HepG2 (cell line): Measurements from ENCODE around the gene PHF2.

Experiments
- ASH2L ChIP-seq: fragments of 300-600, 200-600 bp; sonication (generic); IDR thresholded peaks from 2 replicates; pipeline ENCODE4 v1.7.0; 2017; ENCODE audit warnings: low read depth, mild to moderate bottlenecking, moderate library complexity, mixed read lengths, low read length; ENCODE audit not compliant: insufficient read length
- CAMTA2 ChIP-seq: sonication (generic); formaldehyde crosslinking; IDR thresholded peaks from 2 replicates; pipeline ENCODE4 v1.4.0; 2020; ENCODE audit warnings: mild to moderate bottlenecking, missing genetic modification reagents, borderline replicate concordance
- CBFB ChIP-seq: sonication (generic); formaldehyde crosslinking; IDR thresholded peaks from 2 replicates; pipeline ENCODE4 v1.4.0; 2020; ENCODE audit warnings: missing genetic modification reagents
- CTCF ChIP-seq: sonication (generic); formaldehyde crosslinking; IDR thresholded peaks from 2 replicates; pipeline ENCODE4 v1.5.0; 2020; ENCODE audit warnings: mild to moderate bottlenecking, missing genetic modification reagents, moderate library complexity
- EP300 ChIP-seq, 3 experiments: sonication (generic) in 1 of 3; formaldehyde crosslinking in 1 of 3; IDR thresholded peaks; 2 replicates each; pipeline versions ENCODE4 v1.5.1 to v1.6.1; 2011 to 2020; ENCODE audit warnings: low read depth in 2 of 3, low read length in 2 of 3, borderline replicate concordance in 1 of 3, improper control_type of control experiment in 1 of 3, mild to moderate bottlenecking in 1 of 3, missing genetic modification reagents in 1 of 3, moderate library complexity in 1 of 3
- HMGXB4 ChIP-seq, 2 experiments: sonication (generic) in 1 of 2; formaldehyde crosslinking in 1 of 2; IDR thresholded peaks; 2 replicates each; pipeline versions ENCODE4 v1.4.0 to v1.6.1; 2018 to 2020; ENCODE audit warnings: missing genetic modification reagents in 2 of 2, borderline replicate concordance in 1 of 2, low read depth in 1 of 2, mild to moderate bottlenecking in 1 of 2, missing biosample characterization in 1 of 2
- MAFK ChIP-seq, 2 experiments: IDR thresholded peaks in 1 of 2; conservative IDR thresholded peaks in 1 of 2; 2 replicates each; pipeline ENCODE4 v1.6.1; 2011; ENCODE audit warnings: improper control_type of control experiment in 2 of 2, low read length in 2 of 2
- NFIC ChIP-seq: IDR thresholded peaks from 2 replicates; pipeline ENCODE4 v1.6.1; 2012; ENCODE audit warnings: mild to moderate bottlenecking, low read length, inconsistent platforms
- PAX8 ChIP-seq: sonication (generic); formaldehyde crosslinking; IDR thresholded peaks from 2 replicates; pipeline ENCODE4 v1.8.0; 2022; ENCODE audit warnings: mild to moderate bottlenecking, missing genetic modification reagents, borderline replicate concordance

GRCh38 chr9:93623753-93624152 is 47.4 kb downstream of the PHF2 start:
- no peak for TF ChIP-seq CAMTA2 (CRISPR knock-in tag)
- TF ChIP-seq ASH2L, result no peak
- TF ChIP-seq PAX8, result no peak
- TF ChIP-seq MAFK (conservative IDR thresholded peaks at IDR 0.05 in 1 of 2, IDR thresholded peaks at IDR 0.05 in 1 of 2; ENCODE audit: low read length in 2 of 2), result no peak
- no peak for TF ChIP-seq CTCF (CRISPR knock-in tag)
- no peak for TF ChIP-seq HMGXB4 (CRISPR knock-in tag; IDR thresholded peaks at IDR 0.05; ENCODE audit: borderline replicate concordance in 1 of 2, low read depth in 1 of 2)
- no peak for TF ChIP-seq NFIC
- no peak for TF ChIP-seq EP300 (IDR thresholded peaks at IDR 0.05; ENCODE audit: low read depth in 2 of 2, low read length in 2 of 2)
- no peak for TF ChIP-seq EP300 (CRISPR knock-in tag; IDR thresholded peaks at IDR 0.05; ENCODE audit: borderline replicate concordance)
- TF ChIP-seq CBFB (CRISPR knock-in tag), result no peak
